ENCODE data around the gene NCBP2.

The NCBP2 gene

DNA sequence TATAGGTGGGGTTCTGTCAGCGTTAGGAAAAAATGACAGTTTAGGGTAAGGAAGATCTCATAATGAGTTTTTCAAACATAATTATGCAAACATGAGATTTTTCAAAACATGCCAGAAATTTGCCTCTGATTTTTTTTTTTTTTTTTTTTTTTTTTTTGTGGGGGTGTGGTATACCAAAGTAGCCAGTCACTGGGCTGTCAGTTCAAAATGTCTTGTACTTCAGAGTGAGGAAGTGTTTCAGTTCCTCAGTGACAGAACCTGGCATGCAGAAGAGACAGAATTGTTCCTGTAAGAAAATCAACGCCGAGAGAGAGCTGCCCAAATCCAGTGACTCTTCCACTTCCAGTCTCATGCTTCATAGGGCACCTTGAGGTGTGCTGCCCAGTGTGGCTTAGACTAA lies 9.7 kb downstream of the NCBP2 start:
- DNase-seq: no peak

DNA sequence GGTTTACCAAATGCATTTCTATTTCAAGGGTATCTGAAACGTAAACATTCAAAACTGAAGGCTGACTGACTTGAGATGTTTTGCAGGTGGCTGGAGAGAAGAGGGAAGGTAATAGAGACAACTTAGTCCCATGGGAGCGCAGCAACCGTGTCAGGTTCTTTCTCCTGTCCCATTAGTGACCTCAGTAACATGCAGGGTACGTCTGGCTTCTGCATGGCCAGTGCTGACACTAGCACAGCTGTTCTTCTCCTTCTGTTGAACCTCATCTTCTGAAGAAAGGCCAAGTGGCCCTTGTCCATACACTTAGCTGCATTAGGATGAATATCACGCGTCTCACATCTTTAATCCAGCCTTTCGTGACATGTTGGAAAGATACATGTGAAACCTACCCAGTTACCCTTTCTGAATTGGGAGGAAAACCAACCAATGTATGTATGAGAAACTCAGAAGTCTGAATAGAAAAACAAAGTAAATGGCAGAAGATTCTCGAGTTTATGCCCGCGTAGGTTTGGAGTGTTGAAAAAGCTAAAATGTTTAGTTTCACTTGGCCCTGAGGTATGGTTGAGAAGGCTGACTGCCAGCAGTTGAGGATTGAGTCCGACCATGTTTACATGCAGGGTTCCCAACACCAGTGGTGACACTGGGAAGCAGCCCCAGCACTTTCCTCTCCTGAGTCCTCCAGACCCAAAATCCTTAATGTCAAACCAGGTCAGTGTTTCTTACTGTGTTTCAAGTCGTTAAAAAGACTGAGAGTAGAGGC lies 10.3 kb downstream of the NCBP2 start:
- no peak for DNase-seq

DNA sequence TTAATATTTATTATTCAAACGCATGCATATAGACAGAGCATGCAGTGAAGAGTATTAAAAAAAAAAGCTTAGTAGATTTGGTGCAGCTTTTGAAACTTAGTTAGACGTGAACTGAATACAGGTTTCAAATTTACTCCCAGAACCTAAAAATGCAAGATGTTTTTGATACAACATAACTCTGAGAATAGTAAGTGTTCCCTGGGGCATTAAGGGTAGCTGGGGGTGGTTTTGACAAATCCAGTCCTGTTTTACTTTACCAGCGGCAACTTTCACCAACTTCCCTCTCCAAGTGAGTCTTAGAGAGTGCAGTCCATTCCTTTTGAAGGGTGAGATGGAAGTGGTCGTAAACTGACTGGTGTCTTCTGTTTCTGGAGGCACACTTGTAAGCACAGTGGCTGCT lies 11.2 kb downstream of the NCBP2 start:
- no peak for DNase-seq

- no peak for DNase-seq
Measured at GRCh38 chr3:196927571-196928453, 14.5 kb downstream of the NCBP2 start.

DNA sequence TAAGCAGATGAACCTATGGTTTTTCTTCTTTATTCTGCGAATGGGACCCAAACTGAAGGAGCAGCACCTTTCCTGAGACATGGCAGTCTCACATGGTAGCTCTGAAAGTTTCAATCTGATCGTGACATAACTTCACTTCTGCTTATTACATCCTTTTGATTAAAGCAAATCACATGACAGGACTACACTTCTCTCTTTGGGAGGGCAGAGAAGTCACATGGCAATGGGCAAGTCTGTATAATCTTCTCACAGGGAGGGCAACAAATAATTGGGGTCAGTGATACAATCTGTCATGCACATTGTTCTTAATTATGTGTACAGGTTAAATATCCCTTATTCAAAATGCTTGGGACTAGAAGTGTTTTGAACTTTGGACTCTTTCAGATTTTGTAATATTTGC lies 21.6 kb downstream of the NCBP2 start:
- DNase-seq: no peak

DNA sequence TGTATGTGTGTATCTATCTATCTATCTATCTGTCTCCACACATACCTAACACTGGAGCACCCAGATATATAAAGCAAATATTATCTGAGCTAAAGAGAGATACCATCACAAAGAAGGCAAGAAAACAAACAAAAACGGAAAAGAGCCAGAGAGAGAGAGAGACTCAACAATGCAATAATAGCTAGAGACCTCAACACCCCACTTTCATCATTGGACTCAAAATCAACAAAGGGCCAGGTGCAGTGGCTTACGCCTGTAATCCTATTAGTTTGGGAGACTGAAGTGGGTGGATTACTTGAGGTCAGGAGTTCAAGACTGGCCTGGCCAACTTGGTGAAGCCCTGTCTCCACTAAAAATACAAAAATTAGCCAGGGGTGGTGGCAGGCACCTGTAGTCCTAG lies 23.4 kb downstream of the NCBP2 start:
- DNase-seq: no peak

- no peak for DNase-seq
Measured at GRCh38 chr3:196916995-196917394, 25.3 kb downstream of the NCBP2 start.

DNA sequence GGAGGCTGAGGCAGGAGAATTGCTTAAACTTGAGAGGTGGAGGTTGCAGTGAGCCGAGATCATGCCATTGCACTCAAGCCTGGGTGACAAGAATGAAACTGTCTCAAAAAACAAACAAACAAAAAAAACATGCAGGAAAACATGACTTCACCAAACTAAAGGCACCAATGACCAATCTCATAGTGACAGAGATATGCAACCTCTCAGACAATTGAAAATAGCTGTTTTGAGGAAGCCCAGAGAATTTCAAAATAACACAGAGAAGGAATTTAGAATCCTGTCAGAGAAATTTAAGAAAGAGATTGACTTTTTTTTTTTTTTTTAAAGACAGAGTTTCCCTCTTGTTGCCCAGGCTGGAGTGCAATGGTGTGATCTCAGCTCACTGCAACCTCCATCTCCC lies 26.1 kb downstream of the NCBP2 start:
- DNase-seq: no peak

DNA sequence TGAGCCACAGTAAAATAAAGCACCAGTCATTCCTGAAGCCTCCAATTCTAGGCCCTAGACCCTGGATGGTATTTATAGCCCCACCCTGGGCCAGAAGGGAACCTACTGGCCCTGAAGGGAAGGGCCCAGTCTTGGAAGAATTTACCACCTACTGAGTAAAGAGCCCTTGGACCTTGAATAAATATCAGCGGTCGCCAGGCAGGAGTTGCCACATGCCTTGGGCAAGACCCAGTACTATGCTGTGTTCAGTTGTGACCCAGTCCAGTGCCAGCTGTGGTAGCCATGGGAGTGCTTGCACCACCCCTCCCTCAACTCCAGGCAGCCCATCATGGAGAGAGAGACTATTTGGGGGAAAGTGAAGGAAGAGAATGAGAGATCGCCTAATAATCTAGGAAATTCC lies 27.0 kb downstream of the NCBP2 start:
- DNase-seq: no peak

DNA sequence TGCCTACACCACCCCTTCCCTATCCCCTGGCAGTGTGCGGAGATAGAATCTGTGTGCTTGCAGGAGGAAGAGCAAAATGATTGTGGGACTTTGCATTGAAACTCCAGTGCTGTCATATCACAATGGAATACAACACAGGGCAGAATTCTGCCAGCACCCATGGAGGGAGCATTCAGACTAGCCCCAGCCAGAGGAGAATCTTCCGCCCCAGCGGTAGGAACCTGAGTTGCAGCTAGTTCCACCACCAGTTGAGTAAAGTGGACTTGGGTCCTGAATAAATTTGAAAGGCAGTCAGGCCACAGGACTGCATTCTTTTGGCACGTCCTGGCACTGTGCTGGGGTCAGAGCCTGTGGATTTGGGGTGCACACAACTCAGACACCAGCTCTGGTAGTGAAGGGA lies 27.5 kb downstream of the NCBP2 start:
- no peak for DNase-seq

DNA sequence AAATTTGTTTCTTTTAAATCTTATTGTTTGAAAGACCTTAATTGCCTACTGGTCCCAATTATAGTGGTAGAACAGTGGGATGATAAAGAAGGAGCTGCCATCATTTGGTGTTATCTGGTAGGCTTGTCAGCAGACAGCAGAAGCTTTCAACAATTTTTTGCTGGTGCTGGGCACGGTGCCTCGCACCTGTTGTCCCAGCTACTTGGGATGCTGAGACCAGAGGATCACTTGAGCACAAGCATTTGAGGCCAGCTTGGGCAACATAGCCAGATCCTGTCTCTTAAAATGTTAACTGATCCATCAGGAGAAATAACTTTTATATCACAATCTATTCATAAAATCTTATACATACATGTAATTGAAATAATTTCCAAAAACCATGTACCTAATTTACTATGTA lies 38.6 kb downstream of the NCBP2 start:
- no peak for DNase-seq

DNA sequence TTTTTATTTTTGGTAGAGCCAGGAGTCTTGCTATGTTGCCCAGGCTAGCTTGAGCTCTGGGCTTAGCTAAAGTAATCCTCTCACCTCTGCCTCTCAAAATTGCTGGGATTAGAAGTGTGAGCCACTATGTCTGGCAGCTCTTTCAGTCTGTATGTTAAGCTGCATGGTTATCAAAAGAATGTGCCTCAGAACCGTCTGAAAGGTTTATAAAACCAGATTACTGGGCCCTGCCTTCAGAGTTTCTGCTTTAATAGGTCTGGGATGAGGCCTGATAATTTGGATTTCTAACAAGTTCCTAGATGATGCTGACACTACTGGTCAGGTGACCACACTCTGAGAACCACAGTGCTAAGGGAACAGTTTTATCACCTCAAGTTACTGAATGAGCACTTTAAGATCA lies 40.0 kb downstream of the NCBP2 start:
- DNase-seq: no peak

GRCh38 chr3:196901768-196902167 lies 40.6 kb downstream of the NCBP2 start:
- no peak for DNase-seq

DNA sequence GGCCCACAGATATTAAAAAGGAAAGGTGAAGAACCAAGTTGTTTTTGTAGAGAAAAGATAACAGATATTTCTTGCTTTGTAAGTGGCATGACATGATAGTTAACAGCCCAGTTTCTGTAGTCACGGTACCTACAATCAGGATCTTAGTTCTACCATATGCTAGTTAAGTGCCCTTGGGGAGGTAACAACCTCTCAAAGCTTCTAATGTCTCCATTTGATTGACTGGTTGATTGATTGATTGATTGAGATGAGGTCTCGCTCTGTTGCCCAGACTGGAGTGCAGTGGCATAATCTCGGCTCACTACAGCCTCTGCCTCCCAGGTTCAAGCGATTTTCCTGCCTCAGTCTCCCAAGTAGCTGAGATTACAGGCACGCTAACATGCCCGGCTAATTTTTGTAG lies 46.1 kb downstream of the NCBP2 start:
- DNase-seq: no peak

DNA sequence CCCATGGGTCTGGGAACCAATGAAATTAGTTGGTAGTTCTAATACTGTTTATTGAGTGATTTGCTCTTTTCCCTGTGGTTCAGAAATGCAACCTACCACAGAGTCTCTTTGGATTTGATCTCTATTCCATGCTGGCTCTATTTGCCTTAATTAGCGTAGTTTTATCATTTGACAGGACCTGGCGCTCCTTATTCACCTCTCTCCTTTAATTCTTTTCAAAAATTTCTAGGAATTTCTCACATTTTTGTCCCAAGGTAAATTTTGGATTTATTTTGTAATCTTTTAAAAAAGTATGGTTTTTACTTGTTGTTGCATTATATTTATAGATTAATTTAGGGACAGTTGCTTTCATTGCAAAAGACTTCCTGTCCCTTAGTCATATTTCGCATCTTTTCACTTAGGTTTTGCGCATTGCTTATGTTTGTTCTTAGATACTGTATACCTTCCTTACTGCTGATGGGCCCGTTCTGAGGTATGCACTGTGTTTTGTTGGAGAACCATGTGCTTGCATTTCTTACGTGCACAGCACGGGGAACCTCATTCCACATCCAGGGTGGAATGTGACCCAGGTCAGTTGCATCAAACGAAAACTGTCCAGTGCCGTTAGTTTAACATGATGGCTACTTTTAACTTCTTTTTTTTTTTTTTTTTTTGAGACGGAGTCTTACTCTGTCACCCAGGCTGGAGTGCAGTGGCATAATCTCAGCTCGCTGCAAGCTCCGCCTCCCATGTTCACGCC lies 47.6 kb downstream of the NCBP2 start:
- DNase-seq: no peak

- peak; percentile 26 for DNase-seq
Measured at GRCh38 chr3:196889844-196890708, 52.3 kb downstream of the NCBP2 start.

DNA sequence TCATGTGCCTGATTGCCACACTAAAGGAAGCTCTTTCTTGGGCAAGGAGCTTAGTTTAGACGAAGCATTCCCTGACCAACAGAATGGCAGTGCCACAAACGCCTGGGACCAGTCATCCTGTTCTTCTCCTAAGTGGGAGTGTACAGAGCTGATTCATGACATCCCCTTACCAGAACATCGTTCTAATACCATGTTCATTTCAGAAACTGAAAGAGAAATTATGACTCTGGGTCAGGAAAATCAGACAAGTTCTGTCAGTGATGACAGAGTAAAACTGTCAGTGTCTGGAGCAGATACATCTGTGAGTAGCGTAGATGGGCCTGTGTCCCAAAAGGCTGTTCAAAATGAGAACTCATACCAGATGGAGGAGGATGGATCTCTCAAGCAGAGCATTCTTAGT lies 56.2 kb downstream of the NCBP2 start:
- no peak for DNase-seq

Data from fibroblast of skin of right quadriceps (primary cell).